Hepatocyte (in vitro differentiated cells): ENCODE data around the gene HTT. TPM values are rescaled to one million over a fixed set of nuclear protein-coding genes. Genes with fewer than 3 reads are reported as not detected.

Experiments used
- DNase-seq: peaks from one replicate; pipeline ENCODE4 v3.0.0-alpha.2; 2016; ENCODE audit warnings: low spot score
- H2AFZ ChIP-seq: fragments of 200-600 bp; sonication (generic); 2 replicates; pipeline ENCODE4 v1.6.0; 2016; ENCODE audit warnings: antibody characterized with exemption, mild to moderate bottlenecking
- H3K27ac ChIP-seq: fragments of 200-600 bp; sonication (generic); 2 replicates; pipeline ENCODE4 v1.5.1; 2016; ENCODE audit warnings: mild to moderate bottlenecking
- H3K27me3 ChIP-seq: fragments of 200-600 bp; sonication (generic); 2 replicates; pipeline ENCODE4 v1.6.1; 2016
- H3K36me3 ChIP-seq: fragments of 200-600 bp; sonication (generic); replicated peaks from 2 replicates; pipeline ENCODE4 v1.5.1; 2016; ENCODE audit warnings: low read depth; ENCODE audit not compliant: insufficient read depth
- H3K4me1 ChIP-seq: fragments of 200-600 bp; sonication (generic); 2 replicates; pipeline ENCODE4 v1.5.1; 2016; ENCODE audit warnings: mild to moderate bottlenecking, moderate library complexity; ENCODE audit not compliant: insufficient read depth
- H3K4me2 ChIP-seq: fragments of 200-600 bp; sonication (generic); 2 replicates; pipeline ENCODE4 v1.6.0; 2016
- H3K4me3 ChIP-seq: fragments of 200-600 bp; sonication (generic); 2 replicates; pipeline ENCODE4 v1.5.1; 2016; ENCODE audit warnings: mild to moderate bottlenecking
- H3K79me2 ChIP-seq: fragments of 200-600 bp; sonication (generic); 2 replicates; pipeline ENCODE4 v1.6.0; 2017; ENCODE audit warnings: mild to moderate bottlenecking
- H3K9me2 ChIP-seq: fragments of 200-600 bp; sonication (generic); replicated peaks from 2 replicates; pipeline ENCODE4 v1.6.0; 2017; ENCODE audit warnings: mild to moderate bottlenecking; ENCODE audit not compliant: insufficient read depth
- H3K9me3 ChIP-seq: fragments of 200-600 bp; sonication (generic); 2 replicates; pipeline ENCODE4 v1.5.1; 2016; ENCODE audit warnings: low read depth, mild to moderate bottlenecking
- H4K20me1 ChIP-seq: fragments of 200-600 bp; sonication (generic); 2 replicates; pipeline ENCODE4 v1.6.0; 2016; ENCODE audit warnings: mild to moderate bottlenecking; ENCODE audit not compliant: insufficient read depth, poor library complexity, severe bottlenecking
- CTCF ChIP-seq: fragments of 200-600 bp; sonication (generic); IDR thresholded peaks from 2 replicates; pipeline ENCODE4 v1.5.1; 2016; ENCODE audit warnings: antibody characterized with exemption, mild to moderate bottlenecking; ENCODE audit not compliant: poor library complexity
- EZH2 ChIP-seq: fragments of 200-600 bp; sonication (generic); IDR thresholded peaks from 2 replicates; pipeline ENCODE4 v1.6.1; 2016; ENCODE audit warnings: antibody characterized with exemption, mild to moderate bottlenecking, borderline replicate concordance
- EZH2phosphoT487 ChIP-seq: fragments of 200-600 bp; sonication (generic); IDR thresholded peaks from one replicate; pipeline ENCODE4 v1.6.1; 2018; ENCODE audit warnings: antibody characterized with exemption, mild to moderate bottlenecking, low read depth, moderate library complexity; ENCODE audit not compliant: unreplicated experiment, severe bottlenecking
- WGBS: methylation state at CpG from one replicate; pipeline ENCODE4 v1.1.6; 2016; ENCODE audit warnings: low lambda C conversion rate; ENCODE audit errors: missing lambda C conversion rate; 5-methylcytosine and 5-hydroxymethylcytosine counted together
- polyA plus RNA-seq: library from polyadenylated mRNA; unstranded; fragments of >200 nt; fragmentation: Nextera tagmentation; extraction: Ambion mirVana; gene quantifications from 2 replicates; pipeline ENCODE4 v1.2.1, GENCODE V29; 2016
- total RNA-seq: library from RNA; depleted of rRNA; stranded (reverse); fragments of >200 nt; gene quantifications from 2 replicates; pipeline ENCODE4 v1.2.3, GENCODE V29; 2014

Gene HTT
- total and polyA plus RNA-seq, 2 experiments from 2014 or later = 12.4 to 33.9 TPM

- H2AFZ ChIP-seq = no peak overlapping the region
These were observed 33.9 kb upstream of the HTT start for GRCh38 chr4:3040452-3041191.

GRCh38 chr4:3041192-3042142 is 33.0 kb upstream of the HTT start:
- Histone ChIP-seq H3K9me3 (no peaks in the 10 kb centered on the region), H2AFZ (no peak overlapping the region), H3K4me2 (no peak overlapping the region), H4K20me1 (no peaks in the 10 kb centered on the region), H3K79me2 (no peaks in the 10 kb centered on the region), H3K9me2 (no peaks in the 10 kb centered on the region), H3K4me1 (no peaks in the 10 kb centered on the region), H3K27ac (no peak overlapping the region), H3K36me3 (no peaks in the 10 kb centered on the region), H3K27me3 (no peaks in the 10 kb centered on the region), H3K4me3 (no peak overlapping the region)
- TF ChIP-seq EZH2 (no peak), CTCF (no peak), EZH2phosphoT487 (no peak)
- no peak for DNase-seq
- 88% methylated on average over 52 of the region's 57 CpGs for WGBS

More at GRCh38 chr4:3040452-3041191, 33.9 kb upstream of the HTT start:
- no peak overlapping the region for H3K27ac ChIP-seq
- no peak for TF ChIP-seq EZH2
- TF ChIP-seq EZH2phosphoT487 = no peak
- TF ChIP-seq CTCF = no peak
- no peaks in the 10 kb centered on the region for H3K79me2 ChIP-seq
- H3K4me3 ChIP-seq = no peak overlapping the region
- H3K27me3 ChIP-seq = no peaks in the 10 kb centered on the region
- H3K4me2 ChIP-seq = no peak overlapping the region
- WGBS = 95% methylated on average over 28 of the region's 28 CpGs
- no peak for DNase-seq
- H3K4me1 ChIP-seq = no peaks in the 10 kb centered on the region
- no peaks in the 10 kb centered on the region for H4K20me1 ChIP-seq
- H3K9me2 ChIP-seq = no peaks in the 10 kb centered on the region
- H3K9me3 ChIP-seq = no peaks in the 10 kb centered on the region
- no peaks in the 10 kb centered on the region for H3K36me3 ChIP-seq

GRCh38 chr4:3042226-3042625 is 32.3 kb upstream of the HTT start:
- WGBS = 93% methylated on average over 10 of the region's 10 CpGs
- H3K4me3 ChIP-seq = no peak overlapping the region
- H2AFZ ChIP-seq = no peak overlapping the region
- TF ChIP-seq EZH2phosphoT487 (no peak), CTCF (no peak), EZH2 (no peak)
- no peaks in the 10 kb centered on the region for H3K27me3 ChIP-seq
- no peaks in the 10 kb centered on the region for H3K4me1 ChIP-seq
- DNase-seq = no peak
- H3K9me2 ChIP-seq = no peaks in the 10 kb centered on the region
- no peaks in the 10 kb centered on the region for H3K79me2 ChIP-seq
- no peaks in the 10 kb centered on the region for H4K20me1 ChIP-seq
- H3K36me3 ChIP-seq = no peaks in the 10 kb centered on the region
- no peak overlapping the region for H3K27ac ChIP-seq
- H3K4me2 ChIP-seq = no peak overlapping the region
- H3K9me3 ChIP-seq = no peaks in the 10 kb centered on the region
